CD14-positive monocyte (primary cell): ENCODE measurements around the gene FOXA1. TPM values are rescaled to one million over a fixed set of nuclear protein-coding genes. Genes with fewer than 3 reads are reported as not detected.

ENCODE experiments used
- DNase-seq, 3 donors: peaks; one replicate each; pipeline ENCODE4 v3.0.0-alpha.2; 2011 to 2022
- H2AFZ ChIP-seq: 2 replicates; pipeline ENCODE4 v1.6.0; 2012; ENCODE audit warnings: mild to moderate bottlenecking, low read depth, low read length, inconsistent platforms; ENCODE audit not compliant: insufficient read depth, poor library complexity, severe bottlenecking
- H3K27ac ChIP-seq, 2 donors: 1 replicate in 1 of 2; 2 replicates in 1 of 2; pipeline ENCODE4 v1.5.1; 2012 to 2013; ENCODE audit warnings: low read length in 2 of 2, control low read depth in 1 of 2, inconsistent platforms in 1 of 2, low read depth in 1 of 2, mild to moderate bottlenecking in 1 of 2
- H3K27me3 ChIP-seq, 2 donors: one replicate each; pipeline versions ENCODE4 v1.6.0 to v1.6.1; 2011 to 2013; ENCODE audit warnings: low read length in 2 of 2; ENCODE audit not compliant: control insufficient read depth in 2 of 2, insufficient read depth in 2 of 2
- H3K36me3 ChIP-seq, 2 donors: replicated peaks in 1 of 2; 1 replicate in 1 of 2; 2 replicates in 1 of 2; pipeline versions ENCODE4 v1.5.1 to v1.6.1; 2012 to 2013; ENCODE audit warnings: low read length in 2 of 2, control low read depth in 1 of 2, inconsistent platforms in 1 of 2, mild to moderate bottlenecking in 1 of 2; ENCODE audit not compliant: insufficient read depth in 2 of 2, control insufficient read depth in 1 of 2
- H3K4me1 ChIP-seq, 2 donors: 1 replicate in 1 of 2; 2 replicates in 1 of 2; pipeline versions ENCODE4 v1.5.1 to v1.6.1; 2012 to 2013; ENCODE audit warnings: low read length in 2 of 2, control low read depth in 1 of 2, inconsistent platforms in 1 of 2, mild to moderate bottlenecking in 1 of 2, moderate library complexity in 1 of 2; ENCODE audit not compliant: insufficient read depth in 2 of 2, control insufficient read depth in 1 of 2
- H3K4me2 ChIP-seq: replicated peaks from 2 replicates; pipeline ENCODE3; 2012; ENCODE audit warnings: low read length, moderate library complexity, mild to moderate bottlenecking; ENCODE audit not compliant: poor library complexity, severe bottlenecking; ENCODE audit errors: extremely low read depth
- H3K4me3 ChIP-seq, 3 experiments: fragments of 200-600 bp in 1 of 3; sonication (generic) in 1 of 3; replicated peaks in 1 of 3; 1 replicate in 2 of 3; 2 replicates in 1 of 3; pipeline ENCODE4 v1.5.1; 2011 to 2013; ENCODE audit warnings: low read length in 3 of 3, mild to moderate bottlenecking in 3 of 3, control low read depth in 2 of 3, low read depth in 2 of 3, inconsistent platforms in 1 of 3, moderate library complexity in 1 of 3
- H3K79me2 ChIP-seq: 2 replicates; pipeline ENCODE4 v1.6.0; 2012; ENCODE audit warnings: mild to moderate bottlenecking, control low read depth, inconsistent platforms, low read length, moderate library complexity; ENCODE audit not compliant: insufficient read depth
- H3K9ac ChIP-seq: 2 replicates; pipeline ENCODE4 v1.6.0; 2017; ENCODE audit warnings: low read length, mild to moderate bottlenecking; ENCODE audit not compliant: insufficient read depth, poor library complexity, severe bottlenecking
- H3K9me3 ChIP-seq, 2 donors: replicated peaks in 1 of 2; 1 replicate in 1 of 2; 2 replicates in 1 of 2; pipeline versions ENCODE4 v1.5.1 to v1.6.1; 2012 to 2013; ENCODE audit warnings: low read length in 2 of 2, control low read depth in 1 of 2; ENCODE audit not compliant: control insufficient read depth in 1 of 2, insufficient read depth in 1 of 2
- H4K20me1 ChIP-seq: 2 replicates; pipeline ENCODE4 v1.6.0; 2012; ENCODE audit warnings: mild to moderate bottlenecking, low read length, control low read depth, moderate library complexity; ENCODE audit not compliant: insufficient read depth
- H3K27ac Mint-ChIP-seq, 7 donors: one replicate each; pipeline ENCODE4 v1.8.0; 2020; ENCODE audit warnings: mild to moderate bottlenecking in 7 of 7, mixed read lengths in 7 of 7, moderate library complexity in 6 of 7, inconsistent platforms in 2 of 7
- H3K27me3 Mint-ChIP-seq, 3 donors: one replicate each; pipeline ENCODE4 v1.8.0; 2021 to 2022; ENCODE audit warnings: low read depth in 3 of 3, mild to moderate bottlenecking in 3 of 3, mixed read lengths in 3 of 3, moderate library complexity in 3 of 3, inconsistent platforms in 1 of 3
- H3K36me3 Mint-ChIP-seq, 2 donors: one replicate each; pipeline ENCODE4 v1.8.0; 2020; ENCODE audit warnings: mixed read lengths in 2 of 2, inconsistent platforms in 1 of 2, mild to moderate bottlenecking in 1 of 2
- H3K4me1 Mint-ChIP-seq: one replicate; pipeline ENCODE4 v1.8.0; 2020; ENCODE audit warnings: mild to moderate bottlenecking, mixed read lengths
- H3K4me3 Mint-ChIP-seq, 2 donors: one replicate each; pipeline ENCODE4 v1.8.0; 2020; ENCODE audit warnings: mild to moderate bottlenecking in 2 of 2, mixed read lengths in 2 of 2, moderate library complexity in 1 of 2
- H3K9me3 Mint-ChIP-seq, 7 donors: one replicate each; pipeline ENCODE4 v1.8.0; 2020 to 2022; ENCODE audit warnings: mixed read lengths in 7 of 7, mild to moderate bottlenecking in 6 of 7, moderate library complexity in 6 of 7, inconsistent platforms in 2 of 7
- CTCF ChIP-seq: fragments of 200-600 bp; IDR thresholded peaks from one replicate; pipeline ENCODE4 v1.8.0; 2022; ENCODE audit warnings: antibody characterized with exemption, mild to moderate bottlenecking
- WGBS: methylation state at CpG from one replicate; pipeline ENCODE4 v1.1.5; 2013; ENCODE audit warnings: missing lambda C conversion rate; ENCODE audit not compliant: insufficient coverage; 5-methylcytosine and 5-hydroxymethylcytosine counted together
- intact Hi-C, 2 donors: fragments of 100-400 bp; cut with micrococcal nuclease; formaldehyde crosslinking; loops; one replicate each; pipeline versions ENCODE4 v1.15.0 to v1.15.1; 2023
- polyA plus RNA-seq, 3 donors: library from polyadenylated mRNA; depleted of rRNA in 1 of 3; unstranded in 2 of 3; stranded (reverse) in 1 of 3; fragments of 300-500 nt in 2 of 3; fragments of >200 nt in 1 of 3; fragmentation: Illumina TruSeq in 2 of 3; gene quantifications; 1 replicate in 2 of 3; 2 replicates in 1 of 3; pipeline ENCODE4 v1.2.3, GENCODE V29; 2012 to 2021

The FOXA1 gene
- polyA plus RNA-seq, 3 donors = 0.09 TPM; not detected in 2

GRCh38 chr14:37592482-37593408 is 2.3 kb downstream of the FOXA1 start:
- peaks cover 82 to 93% of the 10 kb centered on the region in 2 donors for H3K27me3 ChIP-seq
- no peaks in the 10 kb centered on the region for H4K20me1 ChIP-seq
- WGBS = 11% methylated on average over 33 of the region's 42 CpGs
- no peak for DNase-seq
- intact Hi-C loops = no loop called here
- peaks cover 4 to 80% of the 10 kb centered on the region in 2 donors for H3K9me3 ChIP-seq
- peak overlapping the region in 1 of 2 donors; percentile 77 for H3K4me3 Mint-ChIP-seq
- H3K4me2 ChIP-seq = no peak overlapping the region
- H3K36me3 ChIP-seq = no peaks in the 10 kb centered on the region
- H3K4me1 ChIP-seq = peaks cover 9 to 15% of the 10 kb centered on the region in 2 donors
- peaks cover 16% of the 10 kb centered on the region for H3K4me1 Mint-ChIP-seq
- H2AFZ ChIP-seq = no peak overlapping the region
- no peaks in the 10 kb centered on the region for H3K79me2 ChIP-seq
- H3K36me3 Mint-ChIP-seq = peaks cover 0 to 14% of the 10 kb centered on the region in 2 donors
- no peak overlapping the region for H3K27ac ChIP-seq
- H3K4me3 ChIP-seq = no peak overlapping the region
- no peak for TF ChIP-seq CTCF
- H3K9ac ChIP-seq = no peak overlapping the region
- H3K27ac Mint-ChIP-seq = peak overlapping the region in 1 of 7 donors; percentile 3
- peaks cover 6 to 53% (median 44%) of the 10 kb centered on the region in 7 donors for H3K9me3 Mint-ChIP-seq
- H3K27me3 Mint-ChIP-seq = peaks cover 88 to 95% (median 90%) of the 10 kb centered on the region in 3 donors

DNA sequence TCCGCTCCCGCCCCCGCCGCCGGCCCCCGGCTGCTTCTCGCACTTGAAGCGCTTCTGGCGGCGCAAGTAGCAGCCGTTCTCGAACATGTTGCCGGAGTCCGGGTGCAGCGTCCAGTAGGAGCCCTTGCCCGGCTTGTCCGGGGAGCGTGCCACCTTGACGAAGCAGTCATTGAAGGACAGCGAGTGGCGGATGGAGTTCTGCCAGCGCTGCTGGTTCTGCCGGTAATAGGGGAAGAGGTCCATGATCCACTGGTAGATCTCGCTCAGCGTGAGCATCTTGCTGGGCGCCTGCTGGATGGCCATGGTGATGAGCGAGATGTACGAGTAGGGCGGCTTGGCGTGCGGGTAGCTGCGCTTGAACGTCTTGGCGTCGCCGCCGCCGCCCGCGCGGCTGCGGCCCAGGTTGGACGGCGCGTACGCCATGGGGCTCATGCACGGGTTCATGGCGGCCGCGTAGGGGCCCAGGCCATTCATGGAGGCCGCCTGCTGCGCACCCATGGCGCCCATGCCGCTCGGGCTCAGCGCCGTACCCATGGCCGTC is 3.0 kb downstream of the FOXA1 start:
- Histone ChIP-seq H3K79me2 (no peaks in the 10 kb centered on the region), H3K4me1 (peaks cover 9 to 15% of the 10 kb centered on the region in 2 donors), H3K36me3 (no peaks in the 10 kb centered on the region), H3K4me3 (no peak overlapping the region), H3K27ac (no peak overlapping the region), H3K9me3 (peaks cover 0 to 73% of the 10 kb centered on the region in 2 donors), H3K27me3 (peaks cover 82 to 93% of the 10 kb centered on the region in 2 donors), H3K9ac (no peak overlapping the region), H3K4me2 (no peak overlapping the region), H2AFZ (no peak overlapping the region), H4K20me1 (no peaks in the 10 kb centered on the region)
- no peak for DNase-seq
- H3K36me3 Mint-ChIP-seq = peaks cover 0 to 14% of the 10 kb centered on the region in 2 donors
- peaks cover 6 to 52% (median 41%) of the 10 kb centered on the region in 7 donors for H3K9me3 Mint-ChIP-seq
- WGBS = 7% methylated on average over 58 of the region's 58 CpGs
- peaks cover 16% of the 10 kb centered on the region for H3K4me1 Mint-ChIP-seq
- H3K4me3 Mint-ChIP-seq = peak overlapping the region in 1 of 2 donors; percentile 54
- no peak overlapping the region for H3K27ac Mint-ChIP-seq
- H3K27me3 Mint-ChIP-seq = peaks cover 88 to 95% (median 90%) of the 10 kb centered on the region in 3 donors
- intact Hi-C loops = no loop called here
- no peak for TF ChIP-seq CTCF
